HK-2 (cell line): ENCODE results near the gene GUCY2D.
"Not testable (repeated sequence)": the region's sequence is repeated elsewhere in the genome, so short reads cannot be mapped to it uniquely, and the experiment has no call there.

ENCODE experiments used
- DNase-seq: peaks from one replicate; pipeline ENCODE4 v3.0.0-alpha.2; 2018; ENCODE audit not compliant: unreplicated experiment

GUCY2D gene

DNA sequence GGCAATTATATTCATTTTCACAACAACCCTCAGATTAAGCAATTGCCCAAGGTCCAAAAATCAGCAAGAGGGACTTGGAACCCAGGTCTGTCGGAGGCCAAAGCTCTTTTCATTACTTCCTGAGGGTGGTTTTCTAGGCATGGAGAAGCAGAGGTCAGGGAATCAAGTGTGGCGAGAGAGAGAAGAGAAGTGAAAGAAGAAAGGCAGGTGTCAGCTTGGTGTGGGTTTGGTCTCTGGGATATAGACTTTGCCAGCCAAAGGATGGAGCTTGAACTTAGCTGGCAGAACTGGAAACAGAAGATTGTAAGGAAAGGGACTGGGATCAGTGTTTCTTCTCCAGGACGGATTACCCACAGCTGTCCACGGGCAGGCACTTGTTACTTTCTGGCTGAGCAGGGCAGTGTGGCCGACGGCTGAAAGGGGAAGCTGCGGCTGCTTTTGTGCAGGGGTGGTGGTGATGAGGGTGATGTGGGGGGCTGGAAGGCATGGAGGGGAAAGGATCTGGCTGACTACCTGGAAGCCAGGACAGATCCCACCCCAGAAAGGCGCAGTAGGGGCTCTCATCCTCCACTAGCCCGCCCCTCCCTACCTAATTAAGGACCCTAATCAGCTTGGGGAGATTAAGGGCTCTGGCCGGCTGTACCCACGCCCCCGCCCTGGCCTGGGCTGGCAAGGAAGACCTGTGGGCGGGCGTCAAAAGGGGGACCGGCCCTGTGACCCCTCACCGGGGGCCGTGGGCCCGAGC lies at the start of gene GUCY2D:
Gene GUCY2D (plus strand): TSS at position 640 of the 745 bp plus-strand sequence. CDS start 433 bp downstream, outside the sequence.
- no peak for DNase-seq

DNA sequence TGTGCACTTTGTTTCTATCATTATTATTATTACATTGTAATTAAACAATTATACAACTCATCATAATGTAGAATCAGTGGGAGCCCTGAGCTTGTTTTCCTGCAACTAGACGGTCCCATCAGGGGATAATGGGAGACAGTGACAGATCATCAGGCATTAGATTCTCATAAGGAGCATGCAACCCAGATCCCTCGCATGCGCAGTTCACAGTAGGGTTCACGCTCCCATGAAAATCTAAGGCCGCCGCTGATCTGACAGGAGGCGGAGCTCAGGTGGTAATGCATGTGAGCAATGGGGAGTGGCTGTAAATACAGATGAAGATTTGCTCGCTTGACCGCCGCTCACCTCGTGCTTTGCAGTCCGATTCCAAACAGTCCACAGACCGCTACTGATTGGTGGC lies 49.1 kb upstream of the GUCY2D start:
- DNase-seq: not testable (repeated sequence)

DNA sequence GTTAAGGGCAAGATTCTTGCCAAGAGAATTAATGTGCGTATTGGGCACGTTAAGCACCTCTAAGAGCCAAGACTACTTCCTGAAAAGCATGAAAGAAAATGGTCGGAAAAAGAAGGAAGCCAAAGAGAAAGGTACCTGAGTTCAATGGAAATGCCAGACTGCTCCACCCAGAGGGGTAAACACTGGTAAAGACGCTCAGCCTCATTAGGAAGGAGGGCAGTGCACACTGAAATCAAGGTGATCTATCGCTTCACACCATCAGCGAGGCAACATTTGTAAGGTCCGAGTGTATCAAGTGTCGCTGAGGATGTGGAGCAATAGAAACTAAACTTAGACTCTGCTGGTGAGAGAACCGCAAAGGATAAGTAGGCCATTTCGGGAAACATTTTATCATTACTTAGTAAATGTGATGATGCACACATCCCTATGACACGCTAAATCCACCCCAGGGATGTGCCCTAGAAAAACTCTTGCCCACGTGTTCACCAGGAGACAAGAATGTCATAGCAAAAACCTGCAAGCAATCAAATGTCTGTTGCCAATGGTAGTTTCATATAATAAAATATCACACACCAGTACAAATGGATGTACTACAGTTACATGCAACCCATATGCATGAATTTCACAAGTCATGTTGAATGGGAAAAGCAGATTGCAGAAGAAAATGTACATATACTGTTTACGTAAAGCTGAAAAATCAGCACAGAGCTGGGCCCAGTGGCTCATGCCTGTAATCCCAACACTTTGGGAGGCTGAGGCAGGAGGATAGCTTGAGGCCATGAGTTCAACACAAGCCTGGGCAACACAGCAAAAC lies 46.8 kb upstream of the GUCY2D start:
- no peak for DNase-seq

DNA sequence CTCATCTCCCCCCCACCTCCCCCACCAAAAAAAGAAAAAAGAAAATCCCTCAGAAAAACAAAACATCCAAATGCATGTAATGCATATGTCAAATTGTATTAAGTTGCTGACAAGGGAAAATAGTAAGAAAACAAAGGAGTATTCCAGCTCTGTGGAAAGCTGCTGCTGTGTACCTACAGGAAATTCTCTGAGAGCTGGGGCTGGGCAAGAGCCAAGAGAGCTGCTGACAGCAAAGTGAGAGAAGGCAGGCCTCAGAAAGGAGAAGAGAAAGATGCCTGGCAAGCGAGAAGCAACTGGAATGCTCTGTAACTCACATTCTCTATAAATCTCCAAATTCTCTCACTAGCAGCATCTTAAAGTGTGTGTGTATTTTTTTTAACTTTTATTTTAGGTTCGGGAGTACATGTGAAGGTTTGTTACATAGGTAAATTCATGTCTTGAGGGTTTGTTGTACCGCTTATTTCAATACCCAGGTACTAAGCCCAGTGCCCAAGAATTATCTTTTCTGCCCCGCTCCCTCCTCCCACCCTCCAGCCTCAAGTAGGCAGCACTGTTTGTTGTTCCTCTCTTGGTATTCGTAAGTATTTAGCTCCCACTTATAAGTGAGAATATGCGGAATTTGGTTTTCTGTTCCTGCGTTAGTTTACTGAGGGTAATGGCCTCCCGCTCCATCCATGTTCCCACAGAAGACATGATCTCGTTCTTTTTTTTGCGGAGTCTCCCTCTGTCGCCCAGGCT lies 46.0 kb upstream of the GUCY2D start:
- DNase-seq: no peak

DNA sequence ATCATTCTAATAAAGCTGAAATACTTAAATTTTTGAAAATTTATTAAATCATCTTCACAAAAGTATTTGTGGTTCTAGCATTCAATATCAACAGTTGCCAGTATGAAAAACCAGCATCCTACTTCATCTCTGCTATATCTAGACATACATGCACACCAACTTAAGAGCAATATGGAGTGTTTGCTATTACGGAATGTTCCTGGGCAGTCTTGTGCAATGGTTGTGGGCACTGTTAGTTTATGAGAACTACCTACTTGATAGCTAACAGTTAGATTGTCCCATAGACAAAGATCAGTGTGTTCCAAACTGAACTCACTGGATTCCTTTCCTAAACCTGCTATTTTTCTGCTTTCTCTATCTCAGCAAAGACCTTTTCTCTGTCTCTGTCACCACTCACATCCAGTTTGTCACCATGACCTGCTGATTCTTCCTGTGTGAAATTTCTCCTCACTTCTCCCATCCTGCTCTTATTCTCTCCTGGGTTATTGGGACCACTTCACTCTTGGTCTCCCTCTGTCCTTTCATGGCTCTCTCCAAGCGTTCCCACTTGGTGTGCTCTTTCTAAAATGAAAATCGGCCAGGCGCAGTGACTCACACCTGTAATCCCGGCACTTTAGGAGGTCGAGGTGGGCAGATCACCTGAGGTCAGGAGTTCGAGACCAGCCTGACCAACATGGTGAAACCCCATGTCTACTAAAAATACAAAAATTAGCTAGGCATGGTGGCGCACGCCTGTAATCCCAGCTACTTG lies 42.7 kb upstream of the GUCY2D start:
- DNase-seq: no peak

DNA sequence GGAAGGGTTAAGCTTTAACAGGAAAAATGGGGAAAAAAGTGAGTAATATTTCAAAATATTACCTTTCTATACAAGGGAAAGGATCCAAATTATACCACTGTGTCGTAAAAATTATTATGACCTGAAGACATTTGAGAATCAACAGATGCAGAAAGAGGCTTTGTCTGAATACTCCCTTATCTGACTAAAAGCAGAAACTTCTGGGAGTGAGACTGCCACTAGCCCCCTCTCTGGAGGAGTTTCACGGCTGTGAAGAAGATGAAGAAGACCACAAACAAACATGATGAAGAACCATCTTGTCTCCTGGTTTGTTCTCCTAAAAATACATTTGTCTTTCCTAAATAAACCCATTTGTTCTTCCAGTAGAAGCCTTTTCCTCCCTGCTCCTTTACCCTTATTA lies 41.0 kb upstream of the GUCY2D start:
- no peak for DNase-seq

DNA sequence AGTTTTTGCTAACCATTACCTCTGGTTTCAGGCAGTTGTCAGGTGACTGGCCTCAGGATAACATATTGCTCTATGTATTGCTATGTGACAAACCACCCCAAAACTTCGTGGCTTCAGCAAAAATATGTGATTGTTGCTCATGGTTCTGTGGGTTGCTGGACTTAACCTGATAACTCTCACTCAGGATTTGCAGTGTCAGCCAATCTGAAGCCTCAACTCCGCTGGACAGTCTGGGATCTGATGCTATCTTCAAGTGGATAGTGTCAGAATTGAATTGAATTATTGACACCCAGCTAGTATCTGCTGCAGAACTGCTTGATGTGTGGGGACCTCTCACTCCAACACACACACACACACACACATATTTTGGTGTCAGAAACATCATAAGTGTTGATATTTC lies 34.7 kb upstream of the GUCY2D start:
- no peak for DNase-seq

DNA sequence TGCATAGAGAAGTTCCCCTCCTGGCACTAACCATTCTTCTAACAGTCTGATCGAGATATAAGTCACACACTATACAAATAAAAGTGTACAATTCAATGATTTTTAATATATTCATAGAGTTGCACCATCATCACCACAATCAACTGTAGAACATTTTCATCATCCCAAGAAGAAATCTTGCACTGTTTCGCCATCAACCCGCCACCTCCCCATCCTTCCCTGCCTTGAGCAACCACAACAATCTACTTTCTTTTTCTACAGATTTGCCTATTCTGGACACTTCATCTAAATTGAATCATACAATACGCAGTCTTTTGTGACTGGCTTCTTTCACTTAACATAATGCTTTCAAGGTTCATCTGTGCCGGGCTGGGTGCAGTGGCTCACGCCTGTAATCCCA lies 33.0 kb upstream of the GUCY2D start:
- no peak for DNase-seq

DNA sequence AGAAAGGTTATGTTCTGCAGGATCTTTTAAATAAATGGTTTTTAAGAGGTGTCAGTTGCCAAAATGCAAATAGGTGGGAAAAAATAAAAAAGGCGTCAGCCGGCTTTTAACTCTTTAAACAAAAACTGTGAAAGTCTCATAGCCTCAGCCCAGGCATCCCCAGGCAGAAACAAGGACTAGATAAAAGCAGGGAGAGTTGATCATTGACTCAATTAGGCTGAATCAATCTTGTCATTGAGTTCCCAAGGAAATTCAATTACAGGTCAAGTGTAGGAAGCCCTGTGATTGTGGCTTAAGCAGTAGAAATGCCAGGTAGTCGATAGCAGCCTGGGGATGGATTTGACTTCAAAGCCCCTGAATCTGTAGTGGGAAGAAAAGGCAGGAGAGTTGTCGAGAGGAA lies 30.8 kb upstream of the GUCY2D start:
- no peak for DNase-seq

DNA sequence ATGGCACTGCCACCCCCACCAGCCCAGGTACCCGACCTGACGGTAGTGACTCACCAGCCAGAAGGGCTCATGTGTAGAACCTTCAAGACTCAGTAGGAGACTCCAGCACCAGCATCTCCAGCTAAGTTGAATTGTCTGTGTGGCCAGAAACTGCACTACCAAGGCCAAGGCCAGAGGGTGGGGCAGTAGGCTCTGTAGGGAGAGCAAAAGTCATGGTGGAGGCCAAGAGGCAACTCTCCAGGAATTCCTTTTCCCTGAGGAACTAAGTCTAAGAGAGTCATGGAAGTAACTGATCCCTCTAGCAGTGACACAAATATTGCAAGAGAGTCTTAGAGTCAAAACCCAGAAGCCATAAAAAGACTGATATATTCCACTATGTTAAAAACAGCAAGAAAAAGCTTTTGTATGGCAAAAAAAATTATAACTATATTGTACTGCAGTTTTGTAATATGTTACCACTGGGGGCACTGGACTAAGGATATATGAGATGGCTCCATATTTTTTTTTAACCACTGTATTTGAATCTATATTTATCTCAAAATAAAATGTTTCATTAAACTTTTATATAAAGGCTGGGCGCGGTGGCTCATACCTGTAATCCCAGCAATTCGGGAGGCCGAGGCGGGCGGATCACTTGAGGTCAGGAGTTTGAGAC lies 30.2 kb upstream of the GUCY2D start:
- DNase-seq: no peak

DNA sequence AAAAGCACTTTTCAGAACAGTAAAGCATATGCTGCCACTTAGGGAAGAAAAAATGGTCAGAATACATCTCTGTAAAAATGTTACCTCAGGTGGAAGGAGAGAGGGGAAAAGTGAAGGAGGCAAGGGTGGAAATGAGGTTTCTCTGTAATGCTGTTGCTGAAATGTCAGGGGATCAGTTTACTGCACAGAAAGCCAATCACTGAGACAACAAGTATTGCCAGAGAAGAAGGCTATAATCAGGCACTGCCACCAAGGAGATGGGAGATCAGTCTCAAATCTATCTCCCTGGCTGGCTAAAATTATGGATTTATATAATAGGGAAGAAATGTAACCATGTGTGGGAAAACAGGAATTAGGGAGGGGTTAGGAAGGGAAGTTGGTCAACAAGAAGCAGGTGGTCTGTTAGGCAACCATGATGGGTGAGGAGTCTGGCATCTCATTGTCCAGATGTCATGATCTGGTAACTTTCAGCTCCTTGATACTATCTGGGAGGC lies 27.7 kb upstream of the GUCY2D start:
- DNase-seq: no peak

DNA sequence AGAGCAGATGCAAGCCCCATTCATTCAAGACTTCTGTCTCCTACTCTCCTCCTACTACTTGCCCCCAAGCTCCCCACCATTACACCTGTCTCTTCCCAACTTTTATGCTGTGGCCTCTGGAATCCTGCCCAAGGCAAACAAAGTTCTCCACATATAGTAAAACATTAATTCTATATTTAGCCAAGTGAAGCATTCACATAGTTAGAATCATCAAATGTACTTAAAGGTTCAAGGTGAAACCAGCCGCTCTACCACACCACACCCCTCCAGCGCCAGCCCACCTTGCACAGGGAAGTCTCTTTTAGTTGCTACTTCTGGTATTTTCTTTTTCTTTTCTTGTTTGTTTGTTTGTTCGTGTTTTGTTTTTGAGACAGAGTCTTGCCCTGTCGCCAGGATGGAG lies 25.4 kb upstream of the GUCY2D start:
- no peak for DNase-seq

DNA sequence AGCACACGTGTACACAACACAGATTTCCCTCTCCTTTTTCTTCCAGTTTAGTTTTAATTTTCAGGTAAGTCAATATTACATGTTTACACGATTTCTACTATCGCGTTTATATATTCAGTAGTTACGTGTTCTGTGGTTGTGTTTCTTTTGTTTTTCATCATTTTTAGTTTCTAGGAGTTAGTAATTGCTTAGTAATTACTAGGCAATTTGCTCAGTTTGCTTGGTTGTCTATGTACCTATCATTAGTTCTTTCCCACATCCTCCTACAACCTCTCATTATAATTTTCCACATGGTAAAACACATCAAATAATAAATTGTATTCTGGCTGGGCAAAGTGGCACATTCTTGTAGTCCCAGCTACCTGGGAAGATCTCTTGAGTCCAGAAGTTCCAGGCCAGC lies 24.6 kb upstream of the GUCY2D start:
- no peak for DNase-seq

DNA sequence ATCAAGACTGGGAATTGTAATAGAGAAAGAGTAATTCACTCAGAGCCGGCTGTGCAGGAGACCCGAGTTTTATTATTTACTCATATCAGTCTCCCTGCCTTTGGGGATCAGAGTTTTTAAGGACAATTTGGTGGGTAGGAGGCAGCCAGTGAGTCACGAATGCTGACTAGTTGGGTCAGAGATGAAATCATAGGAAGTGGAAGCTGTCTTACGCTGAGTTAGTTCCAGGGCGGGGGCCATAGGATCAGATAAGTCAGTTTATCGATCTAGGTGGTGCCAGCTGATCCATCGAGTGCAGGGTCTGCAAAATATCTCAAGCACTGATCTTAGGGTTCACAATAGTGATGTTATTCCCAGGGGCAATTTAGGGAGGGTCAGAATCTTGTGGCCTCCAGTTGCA lies 20.2 kb upstream of the GUCY2D start:
- no peak for DNase-seq

DNA sequence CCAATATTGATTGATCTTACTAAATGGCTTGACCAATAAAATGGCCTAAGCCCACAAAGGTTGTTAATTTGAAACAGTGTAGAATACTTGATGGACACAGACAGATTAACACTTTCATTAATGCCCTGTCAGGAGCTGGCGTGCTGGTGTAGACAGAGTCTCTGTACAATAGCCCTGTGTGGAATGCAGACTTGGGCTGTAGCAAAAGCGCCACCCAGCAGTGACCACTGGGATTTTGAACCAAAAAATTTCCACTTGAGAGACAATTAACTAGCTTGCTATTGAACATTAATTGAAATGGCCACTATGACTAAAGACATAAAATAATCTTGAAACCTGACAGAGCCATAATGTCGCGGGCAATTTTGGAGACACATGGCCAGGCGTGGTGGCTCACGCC lies 19.7 kb upstream of the GUCY2D start:
- no peak for DNase-seq

DNA sequence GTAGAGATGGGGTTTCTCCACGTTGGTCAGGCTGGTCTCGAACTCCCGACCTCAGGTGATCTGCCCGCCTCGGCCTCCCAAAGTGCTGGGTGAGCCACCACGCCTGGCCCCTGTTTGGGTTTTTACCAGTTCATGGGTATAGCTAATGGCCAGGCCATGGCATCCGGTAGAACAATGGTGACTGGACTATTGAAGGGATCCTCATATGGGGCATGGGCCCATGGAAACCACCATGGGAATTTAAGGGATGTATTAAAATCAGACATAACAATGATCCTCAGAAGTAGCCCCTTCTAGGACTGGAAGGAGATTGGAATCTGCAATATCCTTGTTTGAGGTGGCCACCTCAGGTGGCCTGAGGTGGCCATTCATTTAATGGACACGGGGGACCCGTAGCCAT lies 17.5 kb upstream of the GUCY2D start:
- DNase-seq: no peak

DNA sequence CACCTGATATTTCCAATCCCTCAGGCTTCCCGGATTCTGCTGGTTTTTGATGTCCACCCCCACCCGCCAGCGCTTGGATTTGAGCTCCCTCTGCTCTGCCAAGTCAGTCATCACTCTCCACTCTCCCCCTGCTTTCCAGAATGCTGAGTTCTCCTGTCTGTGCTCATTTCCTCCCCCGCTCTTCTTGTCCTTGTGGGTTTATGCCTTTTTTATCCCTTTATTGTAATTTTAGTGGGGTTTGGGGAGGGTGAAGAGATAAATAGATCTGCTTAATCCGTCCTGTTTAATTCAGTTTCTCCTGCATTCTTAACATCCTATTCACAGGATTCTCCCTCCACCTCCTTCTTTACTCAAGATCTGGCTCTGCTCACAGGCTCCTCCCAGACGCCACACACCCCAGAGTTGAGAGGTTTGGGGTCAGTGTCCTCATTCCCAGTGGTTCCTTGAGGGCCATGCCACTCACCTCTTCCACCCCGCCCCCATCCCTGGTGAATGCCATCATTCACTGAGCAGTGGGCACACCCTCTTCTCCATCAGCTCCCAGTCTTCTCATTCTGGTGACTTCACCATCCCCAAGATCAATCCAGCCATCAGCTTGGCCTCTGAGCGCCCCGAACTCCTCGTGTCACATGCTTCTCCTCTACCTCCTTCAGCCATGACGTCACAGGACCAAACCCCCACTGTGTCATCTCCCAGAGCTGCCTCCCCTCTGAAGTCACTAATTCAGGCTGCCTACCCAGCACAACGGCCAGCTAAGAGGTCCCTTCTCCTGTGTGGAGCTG lies 15.1 kb upstream of the GUCY2D start:
- DNase-seq: no peak

DNA sequence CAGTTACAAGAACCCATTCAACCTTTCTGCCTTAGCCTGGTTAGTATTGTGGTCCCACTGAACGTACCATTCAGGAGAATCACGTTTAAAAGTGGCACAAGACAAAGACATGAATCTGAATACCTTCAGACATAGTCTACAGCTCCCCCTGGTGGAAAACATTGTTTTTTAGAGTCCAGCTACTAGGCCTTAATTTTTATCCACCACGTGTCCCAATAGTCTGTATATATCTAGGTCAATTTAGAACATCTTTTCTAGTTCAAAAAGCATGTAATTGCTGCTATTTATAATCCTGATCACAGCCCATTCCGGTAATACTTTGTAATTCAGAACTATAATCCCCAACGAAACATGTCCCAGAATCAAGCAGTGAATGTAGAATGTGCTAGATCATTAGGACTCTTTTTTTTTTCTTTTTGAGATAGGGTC lies 13.7 kb upstream of the GUCY2D start:
- peak; percentile 21 for DNase-seq

DNA sequence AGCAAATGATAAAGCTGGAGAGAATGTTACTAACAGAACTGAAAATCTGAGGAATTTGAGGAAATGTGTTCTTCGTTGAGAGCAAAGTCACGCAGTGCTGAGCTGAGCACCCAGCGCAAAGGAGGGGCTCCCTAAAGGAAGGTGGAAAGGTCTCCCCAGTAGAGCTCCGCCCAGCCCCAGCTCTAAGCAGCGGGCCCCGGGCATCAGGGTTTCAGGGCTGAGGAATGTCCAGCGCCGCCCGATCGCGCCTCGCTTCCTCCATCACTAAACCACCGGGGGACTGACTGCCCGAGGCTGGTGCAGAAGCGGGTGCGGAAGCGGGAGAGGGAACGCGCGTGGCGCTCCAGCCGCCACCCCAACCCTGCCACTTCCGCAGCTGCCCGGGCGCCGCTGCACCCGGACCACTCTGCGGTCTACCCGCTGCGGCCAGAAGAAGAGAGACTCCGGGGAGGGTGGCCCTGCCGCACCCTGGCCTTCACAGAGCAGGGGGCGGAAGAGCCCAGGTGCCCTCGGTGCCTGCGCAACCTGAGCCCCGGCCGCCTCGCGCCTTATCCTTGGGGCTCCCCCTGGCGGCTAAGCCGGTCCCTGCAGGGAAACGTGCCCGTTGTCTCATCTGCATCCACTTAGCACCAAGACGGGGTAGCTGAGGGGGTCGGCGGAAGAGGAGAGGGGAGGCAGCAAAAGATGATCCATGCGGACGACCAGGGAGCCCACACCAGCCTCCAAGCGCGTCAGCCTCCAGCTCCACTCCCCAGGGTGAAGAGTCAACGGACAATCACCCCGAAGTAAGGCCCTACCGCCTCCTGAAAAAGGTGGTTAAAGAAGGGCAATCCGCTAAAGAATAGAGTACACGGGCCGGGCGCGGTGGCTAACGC lies 12.4 kb upstream of the GUCY2D start:
- DNase-seq: peak; percentile 94
